ENCODE results near the gene BBS9. TPM values are rescaled to one million over a fixed set of nuclear protein-coding genes. Genes with fewer than 3 reads are reported as not detected.
"Not testable (repeated sequence)": the region's sequence is repeated elsewhere in the genome, so short reads cannot be mapped to it uniquely, and the experiment has no call there.

The BBS9 gene
- total and polyA plus RNA-seq, 5 donors, result 4.5 to 18.1 (median 13.6) TPM

- DNase-seq (no peak), ATAC-seq (no peak)
- intact Hi-C loops (cut with DNase I), result no loop called here
- 78% methylated on average over 2 of the region's 2 CpGs for WGBS
- Histone ChIP-seq H3K4me1 (ENCODE audit: control insufficient read depth, insufficient read depth, low read length) (no peaks in the 10 kb centered on the region), H3K4me3 (ENCODE audit: low read length) (no peak overlapping the region), H3K9me3 (ENCODE audit: control insufficient read depth, low read length) (no peaks in the 10 kb centered on the region), H3K27me3 (ENCODE audit: control insufficient read depth, insufficient read depth) (no peaks in the 10 kb centered on the region), H3K27ac (ENCODE audit: low read length) (no peak overlapping the region)
Observed at GRCh38 chr7:33195264-33195663, 65.9 kb downstream of the BBS9 start.

DNA sequence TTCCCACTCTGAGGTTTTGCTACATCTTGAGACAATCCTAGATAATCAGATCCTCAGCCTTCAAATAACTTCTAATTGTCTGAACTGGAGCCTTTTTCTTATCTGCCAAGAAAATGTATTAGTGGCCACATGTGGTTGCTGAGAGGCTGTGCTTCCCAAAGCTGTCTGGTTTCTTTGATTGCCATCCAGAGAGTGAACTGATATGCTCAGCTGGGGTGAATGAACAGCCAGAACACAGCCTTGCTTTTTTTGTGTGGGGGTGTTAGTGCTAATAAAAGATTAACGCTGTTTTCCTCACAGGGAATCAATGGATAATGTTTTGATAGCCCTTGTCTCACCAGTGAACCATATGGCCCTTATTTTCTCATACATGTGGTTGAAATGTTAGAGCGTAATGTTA is 66.9 kb downstream of the BBS9 start:
- WGBS, result 56% methylated on average over 2 of the region's 2 CpGs
- H3K4me1 ChIP-seq (ENCODE audit: control insufficient read depth, insufficient read depth, low read length), result no peaks in the 10 kb centered on the region
- DNase-seq (no peak), ATAC-seq (peak in 1 of 2 donors; percentile 59)
- no peaks in the 10 kb centered on the region for H3K27me3 ChIP-seq (ENCODE audit: control insufficient read depth, insufficient read depth)
- H3K9me3 ChIP-seq (ENCODE audit: control insufficient read depth, low read length), result no peaks in the 10 kb centered on the region
- H3K4me3 ChIP-seq (ENCODE audit: low read length), result no peak overlapping the region
- intact Hi-C loops (cut with DNase I), result no loop called here
- no peak overlapping the region for H3K27ac ChIP-seq (ENCODE audit: low read length)

DNA sequence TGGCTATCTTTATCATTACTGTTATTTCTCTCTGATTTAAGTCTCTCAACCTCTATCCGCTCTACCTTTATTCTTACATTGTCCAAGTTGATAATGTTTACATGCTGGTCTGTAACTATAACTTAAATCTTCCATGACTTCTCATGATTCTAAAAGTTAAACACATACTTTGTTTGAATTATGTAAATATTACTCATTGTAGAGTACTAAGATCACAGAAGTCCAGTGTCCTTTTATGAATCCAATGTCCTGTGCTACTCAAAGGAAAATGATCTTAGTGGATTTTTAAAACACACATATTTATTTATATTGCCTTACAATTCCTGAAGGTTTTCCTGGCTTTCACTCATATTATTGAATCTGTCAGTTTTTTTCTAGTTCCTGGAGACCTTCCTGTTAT is 70.9 kb downstream of the BBS9 start:
- 99% methylated on average over 1 of the region's 1 CpG for WGBS
- H3K27ac ChIP-seq (ENCODE audit: low read length), result no peak overlapping the region
- no peaks in the 10 kb centered on the region for H3K27me3 ChIP-seq (ENCODE audit: control insufficient read depth, insufficient read depth)
- no peaks in the 10 kb centered on the region for H3K9me3 ChIP-seq (ENCODE audit: control insufficient read depth, low read length)
- H3K4me1 ChIP-seq (ENCODE audit: control insufficient read depth, insufficient read depth, low read length), result no peaks in the 10 kb centered on the region
- no peak for ATAC-seq
- no peak overlapping the region for H3K4me3 ChIP-seq (ENCODE audit: low read length)
- DNase-seq, result no peak
- intact Hi-C loops (cut with DNase I), result no loop called here

DNA sequence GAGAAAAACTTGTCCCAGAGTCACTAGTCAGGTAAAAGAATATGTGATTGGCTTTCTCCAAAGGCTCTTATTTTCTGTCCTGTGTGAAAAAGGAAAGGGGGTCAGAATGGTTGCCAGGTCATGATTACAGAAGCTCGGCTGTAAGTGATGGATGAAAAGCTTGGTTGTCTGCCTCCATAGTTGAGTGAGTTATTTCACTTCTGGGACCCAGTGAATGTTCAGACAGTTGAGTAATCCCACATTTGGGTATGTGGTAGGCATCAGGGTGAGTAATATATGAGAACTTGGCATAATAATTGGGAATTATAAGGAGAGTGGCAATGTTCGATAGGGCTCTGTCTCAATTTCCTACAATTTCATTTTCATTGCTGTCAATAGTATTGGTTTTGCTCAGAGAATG is 72.5 kb downstream of the BBS9 start:
- intact Hi-C loops (cut with DNase I), result no loop called here
- H3K27ac ChIP-seq (ENCODE audit: low read length), result no peak overlapping the region
- no peaks in the 10 kb centered on the region for H3K4me1 ChIP-seq (ENCODE audit: control insufficient read depth, insufficient read depth, low read length)
- DNase-seq, result no peak
- no peaks in the 10 kb centered on the region for H3K9me3 ChIP-seq (ENCODE audit: control insufficient read depth, low read length)
- no peaks in the 10 kb centered on the region for H3K27me3 ChIP-seq (ENCODE audit: control insufficient read depth, insufficient read depth)
- WGBS, result 93% methylated on average over 2 of the region's 2 CpGs
- H3K4me3 ChIP-seq (ENCODE audit: low read length), result no peak overlapping the region
- no peak for ATAC-seq

DNA sequence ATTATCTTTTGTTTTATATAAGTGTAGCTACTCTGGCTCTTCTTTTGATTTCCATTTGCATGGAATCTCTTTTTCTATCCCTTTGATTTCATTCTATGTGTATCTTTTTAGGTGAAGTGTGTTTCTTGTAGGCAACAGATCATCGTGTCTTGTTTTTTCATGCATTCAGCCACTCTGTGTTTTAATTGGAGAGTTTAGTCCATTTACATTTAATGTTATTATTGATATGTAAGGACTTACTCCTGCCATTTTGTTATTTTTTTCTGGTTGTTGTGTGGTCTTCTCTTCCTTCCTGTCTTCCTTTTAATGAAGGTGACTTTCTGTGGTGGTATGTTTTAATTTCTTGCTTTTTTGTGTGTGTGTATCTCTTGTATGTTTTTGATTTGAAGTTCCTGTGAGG is 81.6 kb downstream of the BBS9 start:
- intact Hi-C loops (cut with DNase I), result no loop called here
- Histone ChIP-seq H3K4me3 (ENCODE audit: low read length) (no peak overlapping the region), H3K27ac (ENCODE audit: low read length) (no peak overlapping the region), H3K4me1 (ENCODE audit: control insufficient read depth, insufficient read depth, low read length) (no peaks in the 10 kb centered on the region), H3K27me3 (ENCODE audit: control insufficient read depth, insufficient read depth) (no peaks in the 10 kb centered on the region), H3K9me3 (ENCODE audit: control insufficient read depth, low read length) (no peaks in the 10 kb centered on the region)
- DNase-seq (no peak), ATAC-seq (no peak)
- WGBS, result 99% methylated on average over 1 of the region's 1 CpG

- Histone ChIP-seq H3K27me3 (ENCODE audit: control insufficient read depth, insufficient read depth) (no peaks in the 10 kb centered on the region), H3K4me1 (ENCODE audit: control insufficient read depth, insufficient read depth, low read length) (no peaks in the 10 kb centered on the region), H3K9me3 (ENCODE audit: control insufficient read depth, low read length) (no peaks in the 10 kb centered on the region), H3K27ac (ENCODE audit: low read length) (no peak overlapping the region), H3K4me3 (ENCODE audit: low read length) (no peak overlapping the region)
- WGBS, result 82% methylated on average over 2 of the region's 2 CpGs
- ATAC-seq, result no peak
- intact Hi-C loops (cut with DNase I), result no loop called here
- no peak for DNase-seq
Observed at GRCh38 chr7:33212144-33212543, 82.8 kb downstream of the BBS9 start.

- Histone ChIP-seq H3K27ac (ENCODE audit: low read length) (no peak overlapping the region), H3K4me1 (ENCODE audit: control insufficient read depth, insufficient read depth, low read length) (no peaks in the 10 kb centered on the region), H3K9me3 (ENCODE audit: control insufficient read depth, low read length) (no peaks in the 10 kb centered on the region), H3K27me3 (ENCODE audit: control insufficient read depth, insufficient read depth) (no peaks in the 10 kb centered on the region), H3K4me3 (ENCODE audit: low read length) (no peak overlapping the region)
- WGBS, result 99% methylated on average over 1 of the region's 1 CpG
- DNase-seq (no peak), ATAC-seq (no peak)
- intact Hi-C loops (cut with DNase I), result no loop called here
Observed at GRCh38 chr7:33215992-33216391, 86.6 kb downstream of the BBS9 start.

DNA sequence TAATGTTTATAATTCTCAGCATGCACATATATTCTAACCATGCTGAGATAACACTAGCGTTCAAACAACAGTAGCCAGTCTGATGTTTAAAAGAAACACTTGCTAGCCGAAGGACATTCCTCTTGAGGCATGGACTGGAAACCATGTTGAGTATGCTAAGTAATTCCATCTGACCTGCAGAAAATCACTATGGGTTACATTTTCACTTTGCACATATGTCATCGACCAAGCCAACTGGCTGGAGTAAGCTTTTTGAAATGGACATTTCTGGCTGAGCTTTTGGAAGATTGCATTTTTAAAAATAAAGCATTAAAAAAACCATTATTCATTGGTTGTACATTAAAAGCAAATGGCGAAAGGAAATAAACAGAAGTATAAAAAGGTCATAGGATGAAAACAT is 88.2 kb downstream of the BBS9 start:
- 96% methylated on average over 4 of the region's 4 CpGs for WGBS
- DNase-seq (no peak), ATAC-seq (no peak)
- Histone ChIP-seq H3K9me3 (ENCODE audit: control insufficient read depth, low read length) (no peaks in the 10 kb centered on the region), H3K4me1 (ENCODE audit: control insufficient read depth, insufficient read depth, low read length) (no peaks in the 10 kb centered on the region), H3K27me3 (ENCODE audit: control insufficient read depth, insufficient read depth) (no peaks in the 10 kb centered on the region), H3K27ac (ENCODE audit: low read length) (no peak overlapping the region), H3K4me3 (ENCODE audit: low read length) (no peak overlapping the region)
- intact Hi-C loops (cut with DNase I), result no loop called here

- H3K4me3 ChIP-seq (ENCODE audit: low read length); H3K4me1 ChIP-seq (ENCODE audit: control insufficient read depth, insufficient read depth, low read length); ATAC-seq; H3K27me3 ChIP-seq (ENCODE audit: control insufficient read depth, insufficient read depth); H3K27ac ChIP-seq (ENCODE audit: low read length); H3K9me3 ChIP-seq (ENCODE audit: control insufficient read depth, low read length); intact Hi-C loops (cut with DNase I): not testable (repeated sequence)
- WGBS, result 95% methylated on average over 38 of the region's 38 CpGs
- peak in 1 of 3 donors; percentile 35 for DNase-seq
Observed at GRCh38 chr7:33218841-33219535, 89.6 kb downstream of the BBS9 start.

DNA sequence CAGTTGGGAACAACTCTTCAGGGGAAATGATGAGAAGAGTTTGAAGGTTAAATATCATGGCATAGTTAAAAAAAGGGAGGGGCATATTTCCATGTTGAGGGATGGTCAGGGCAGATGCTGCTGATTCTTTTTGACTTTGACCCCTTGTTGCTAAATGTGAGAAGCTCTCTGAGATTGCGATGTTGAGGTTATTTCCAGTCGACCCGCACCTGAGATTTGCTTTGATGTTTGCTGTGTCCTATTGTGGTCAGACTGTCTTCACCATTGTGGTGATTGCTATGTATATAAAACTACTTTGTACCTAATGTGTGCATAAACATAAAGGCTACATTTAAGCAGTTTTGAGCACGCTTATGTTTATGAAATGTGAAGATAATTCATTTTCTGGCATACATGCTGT is 90.9 kb downstream of the BBS9 start:
- H3K4me3 ChIP-seq (ENCODE audit: low read length), result no peak overlapping the region
- no peaks in the 10 kb centered on the region for H3K27me3 ChIP-seq (ENCODE audit: control insufficient read depth, insufficient read depth)
- H3K4me1 ChIP-seq (ENCODE audit: control insufficient read depth, insufficient read depth, low read length), result no peaks in the 10 kb centered on the region
- intact Hi-C loops (cut with DNase I), result no loop called here
- H3K27ac ChIP-seq (ENCODE audit: low read length), result no peak overlapping the region
- no peak for DNase-seq
- ATAC-seq, result no peak
- no peaks in the 10 kb centered on the region for H3K9me3 ChIP-seq (ENCODE audit: control insufficient read depth, low read length)
- WGBS, result 93% methylated on average over 4 of the region's 4 CpGs

GRCh38 chr7:33221390-33221789 is 92.0 kb downstream of the BBS9 start:
- DNase-seq, result no peak
- intact Hi-C loops (cut with DNase I), result no loop called here
- H3K4me1 ChIP-seq (ENCODE audit: control insufficient read depth, insufficient read depth, low read length), result no peaks in the 10 kb centered on the region
- WGBS, result 97% methylated on average over 1 of the region's 1 CpG
- no peak overlapping the region for H3K4me3 ChIP-seq (ENCODE audit: low read length)
- no peak overlapping the region for H3K27ac ChIP-seq (ENCODE audit: low read length)
- H3K27me3 ChIP-seq (ENCODE audit: control insufficient read depth, insufficient read depth), result no peaks in the 10 kb centered on the region
- no peak for ATAC-seq
- H3K9me3 ChIP-seq (ENCODE audit: control insufficient read depth, low read length), result no peaks in the 10 kb centered on the region

DNA sequence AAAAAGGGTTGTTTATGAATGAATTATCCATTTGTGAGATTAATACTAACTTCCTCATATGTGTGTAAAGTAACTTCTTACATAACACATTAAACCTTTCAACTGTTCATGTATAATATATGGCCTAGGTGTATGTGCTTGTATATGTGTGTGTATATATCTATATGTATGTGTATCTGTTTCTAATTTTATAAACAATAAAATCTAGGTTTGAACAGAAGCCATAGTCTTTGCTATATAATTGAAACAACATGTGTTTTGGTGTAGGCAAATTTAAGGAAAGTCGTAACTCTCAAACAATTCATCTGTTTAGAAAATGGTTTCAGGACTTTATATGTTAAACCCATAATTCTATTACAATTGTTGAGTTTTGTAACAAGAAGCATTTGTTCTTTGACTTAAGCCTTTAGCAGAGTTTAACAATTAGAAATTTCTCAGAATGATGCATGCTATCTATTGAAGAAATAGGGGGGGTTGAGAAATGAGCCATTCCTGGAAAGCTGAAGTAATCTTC is 103.3 kb downstream of the BBS9 start:
- no peak for DNase-seq
- H3K4me1 ChIP-seq (ENCODE audit: control insufficient read depth, insufficient read depth, low read length), result no peaks in the 10 kb centered on the region
- no peaks in the 10 kb centered on the region for H3K9me3 ChIP-seq (ENCODE audit: control insufficient read depth, low read length)
- no peak overlapping the region for H3K27ac ChIP-seq (ENCODE audit: low read length)
- WGBS, result 96% methylated on average over 1 of the region's 1 CpG
- no peak for ATAC-seq
- H3K4me3 ChIP-seq (ENCODE audit: low read length), result no peak overlapping the region
- no peaks in the 10 kb centered on the region for H3K27me3 ChIP-seq (ENCODE audit: control insufficient read depth, insufficient read depth)
- intact Hi-C loops (cut with DNase I), result no loop called here

Measured in right cardiac atrium (tissue), 5 donors.